Prostate gland (tissue), 2 donors: ENCODE results near the gene DECR2. TPM values are rescaled to one million over a fixed set of nuclear protein-coding genes. Genes with fewer than 3 reads are reported as not detected.

Source experiments
- DNase-seq: peaks from one replicate; pipeline ENCODE4 v3.0.0-alpha.2; 2019; ENCODE audit warnings: low spot score
- H3K27ac ChIP-seq, 2 donors: fragments of 200-600 bp; sonication (generic); 2 replicates each; pipeline ENCODE4 v1.5.1; 2017 to 2019
- H3K27me3 ChIP-seq: fragments of 200-600 bp; sonication (generic); replicated peaks from 2 replicates; pipeline ENCODE4 v1.5.1; 2019; ENCODE audit not compliant: insufficient read depth
- H3K36me3 ChIP-seq, 2 donors: fragments of 200-600 bp; sonication (generic); 1 replicate in 1 of 2; 2 replicates in 1 of 2; pipeline versions ENCODE4 v1.5.1 to v1.8.1; 2017 to 2019
- H3K4me1 ChIP-seq: fragments of 200-600 bp; sonication (generic); replicated peaks from 2 replicates; pipeline ENCODE4 v1.5.1; 2019
- H3K4me3 ChIP-seq, 2 donors: fragments of 200-600 bp; sonication (generic); 2 replicates each; pipeline ENCODE4 v1.5.1; 2017 to 2019
- H3K9me3 ChIP-seq: fragments of 200-600 bp; sonication (generic); 2 replicates; pipeline ENCODE4 v1.5.1; 2017
- CTCF ChIP-seq, 4 experiments: fragments of 200-600 bp in 2 of 4; fragments of 450-650 bp in 2 of 4; sonication (generic) in 2 of 4; IDR thresholded peaks; 1 replicate in 3 of 4; 2 replicates in 1 of 4; pipeline ENCODE4 v1.5.1; 2016 to 2019; ENCODE audit warnings: antibody characterized with exemption in 4 of 4, mild to moderate bottlenecking in 2 of 4, moderate library complexity in 2 of 4
- POLR2A ChIP-seq: fragments of 450-650 bp; IDR thresholded peaks from one replicate; pipeline ENCODE4 v1.6.1; 2016; ENCODE audit warnings: antibody characterized with exemption, mild to moderate bottlenecking
- POLR2AphosphoS5 ChIP-seq: sonication (generic); formaldehyde crosslinking; IDR thresholded peaks from one replicate; pipeline ENCODE4 v1.6.1; 2017; ENCODE audit warnings: antibody characterized with exemption
- WGBS: methylation state at CpG from one replicate; pipeline ENCODE4 v1.1.5; 2018; 5-methylcytosine and 5-hydroxymethylcytosine counted together
- intact Hi-C: fragments of 100-400 bp; cut with DNase I; formaldehyde crosslinking; loops from one replicate; pipeline ENCODE4 v1.14.2; 2022
- total RNA-seq, 2 donors: library from RNA; depleted of rRNA; stranded (reverse); fragments of >200 nt; gene quantifications; one replicate each; pipeline ENCODE4 v1.1.0, GENCODE V29; 2016

Gene DECR2
- total RNA-seq, 2 donors from 2014 or later, result 23.7 to 38.5 TPM

GRCh38 chr16:368388-369158 lies 33.1 kb upstream of the DECR2 start:
- WGBS, result 96% methylated on average over 22 of the region's 29 CpGs
- no peak overlapping the region for H3K27ac ChIP-seq
- no peaks in the 10 kb centered on the region for H3K27me3 ChIP-seq
- intact Hi-C loops, result no loop called here
- H3K4me3 ChIP-seq, result no peak overlapping the region
- DNase-seq, result no peak
- H3K36me3 ChIP-seq, result peaks cover 0 to 24% of the 10 kb centered on the region in 2 donors
- TF ChIP-seq CTCF (IDR thresholded peaks at IDR 0.05) (no peak), POLR2A (no peak), POLR2AphosphoS5 (no peak)
- H3K4me1 ChIP-seq, result peaks cover 7% of the 10 kb centered on the region
- H3K9me3 ChIP-seq, result no peaks in the 10 kb centered on the region

DNA sequence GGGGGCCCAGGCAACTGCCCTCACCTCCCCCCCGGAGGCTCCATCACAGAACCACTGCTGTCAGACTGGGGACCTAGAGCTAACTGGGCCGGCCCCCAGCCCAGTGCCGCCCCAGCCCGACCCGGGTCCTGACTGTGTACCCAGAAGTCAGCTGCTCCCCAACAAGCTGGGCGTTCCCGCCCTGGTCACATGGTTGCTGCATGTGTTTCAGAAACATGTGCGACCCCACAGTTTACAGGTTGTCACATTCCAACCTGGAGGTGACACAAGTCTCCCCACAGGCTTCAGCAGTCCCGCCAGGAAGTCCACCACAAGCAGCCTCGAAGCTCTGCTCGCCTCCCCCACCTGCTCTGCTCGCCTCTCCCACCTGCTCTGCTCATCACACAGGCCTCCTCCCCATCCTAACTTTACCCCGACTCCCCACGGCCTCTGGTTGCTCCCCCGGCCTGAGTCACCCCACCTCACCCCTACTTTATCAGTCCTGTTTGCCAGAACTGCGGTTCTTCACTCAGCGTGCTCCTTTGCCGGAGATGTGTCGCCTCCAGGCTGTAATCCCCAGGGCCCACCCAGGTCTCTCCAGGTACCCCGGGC lies 32.3 kb upstream of the DECR2 start:
- peaks cover 7% of the 10 kb centered on the region for H3K4me1 ChIP-seq
- DNase-seq, result no peak
- 77% methylated on average over 20 of the region's 20 CpGs for WGBS
- H3K4me3 ChIP-seq, result no peak overlapping the region
- H3K27me3 ChIP-seq, result no peaks in the 10 kb centered on the region
- intact Hi-C loops, result no loop called here
- H3K36me3 ChIP-seq, result peaks cover 0 to 24% of the 10 kb centered on the region in 2 donors
- TF ChIP-seq POLR2A (no peak), POLR2AphosphoS5 (no peak), CTCF (IDR thresholded peaks at IDR 0.05) (no peak)
- no peak overlapping the region for H3K27ac ChIP-seq
- no peaks in the 10 kb centered on the region for H3K9me3 ChIP-seq

- DNase-seq, result no peak
- H3K4me1 ChIP-seq, result peaks cover 7% of the 10 kb centered on the region
- intact Hi-C loops, result no loop called here
- peak overlapping the region; percentile 34 to 49 for H3K4me3 ChIP-seq
- H3K36me3 ChIP-seq, result peaks cover 4 to 29% of the 10 kb centered on the region in 2 donors
- TF ChIP-seq CTCF (IDR thresholded peaks at IDR 0.05) (no peak), POLR2A (no peak), POLR2AphosphoS5 (no peak)
- H3K9me3 ChIP-seq, result no peaks in the 10 kb centered on the region
- peak overlapping the region in 1 of 2 donors; percentile 63 for H3K27ac ChIP-seq
- 19% methylated on average over 26 of the region's 44 CpGs for WGBS
- H3K27me3 ChIP-seq, result no peaks in the 10 kb centered on the region
Observed at GRCh38 chr16:369866-370436, 31.7 kb upstream of the DECR2 start.

- intact Hi-C loops, result no loop called here
- peaks cover 6 to 32% of the 10 kb centered on the region in 2 donors for H3K36me3 ChIP-seq
- peak; percentile 62 for TF ChIP-seq POLR2A
- TF ChIP-seq CTCF (IDR thresholded peaks at IDR 0.05), result peak in 1 of 4 experiments; percentile 5
- TF ChIP-seq POLR2AphosphoS5, result peak; percentile 94
- WGBS, result 0% methylated on average over 27 of the region's 30 CpGs
- peak within 1 kb of the TSS; percentile 21 to 63 for H3K27ac ChIP-seq
- no peaks in the 10 kb centered on the region for H3K27me3 ChIP-seq
- peaks cover 7% of the 10 kb centered on the region for H3K4me1 ChIP-seq
- peak within 1 kb of the TSS; percentile 34 to 49 for H3K4me3 ChIP-seq
- DNase-seq, result peak; percentile 93
- no peaks in the 10 kb centered on the region for H3K9me3 ChIP-seq
Observed at GRCh38 chr16:370443-370842, 31.2 kb upstream of the DECR2 start, which contains the start of gene MRPL28. TSS of gene MRPL28 (minus strand) at chr16:370538. CDS start at chr16:370218, 320 bp downstream.
